ENCODE results near the gene ATP8B4. TPM values are rescaled to one million over a fixed set of nuclear protein-coding genes. Genes with fewer than 3 reads are reported as not detected.

ATP8B4 gene
- total RNA-seq, 4 donors from 2014 or later = 2.7 to 6.3 (median 3.7) TPM

GRCh38 chr15:49987896-49988295, 131.1 kb downstream of the ATP8B4 start:
- WGBS = 82% methylated on average over 3 of the region's 3 CpGs
- H3K36me3 ChIP-seq = no peaks in the 10 kb centered on the region
- no peak overlapping the region for H3K4me3 ChIP-seq
- H3K27ac ChIP-seq (replicated peaks in 1 of 4) = peak overlapping the region in 3 of 4 donors; percentile 8 to 54 (median 13)
- intact Hi-C loops (cut with DNase I) = no loop called here
- TF ChIP-seq EP300 (IDR thresholded peaks at IDR 0.05) = no peak
- TF ChIP-seq CTCF (IDR thresholded peaks at IDR 0.05) = no peak
- no peak for TF ChIP-seq POLR2A (IDR thresholded peaks at IDR 0.05; ENCODE audit: low read depth)
- no peak for TF ChIP-seq POLR2AphosphoS5 (IDR thresholded peaks at IDR 0.05)
- peaks cover 24 to 63% (median 52%) of the 10 kb centered on the region in 4 donors for H3K4me1 ChIP-seq
- DNase-seq (ENCODE audit: extremely low spot score) = no peak
- H3K27me3 ChIP-seq = no peaks in the 10 kb centered on the region
- H3K9me3 ChIP-seq = no peaks in the 10 kb centered on the region

GRCh38 chr15:49987198-49987785, 131.7 kb downstream of the ATP8B4 start:
- Histone ChIP-seq H3K4me1 (peaks cover 24 to 60% (median 52%) of the 10 kb centered on the region in 4 donors), H3K27me3 (no peaks in the 10 kb centered on the region), H3K27ac (replicated peaks in 1 of 4) (peak overlapping the region in 3 of 4 donors; percentile 8 to 54 (median 13)), H3K36me3 (no peaks in the 10 kb centered on the region), H3K4me3 (no peak overlapping the region), H3K9me3 (no peaks in the 10 kb centered on the region)
- DNase-seq (ENCODE audit: extremely low spot score) = no peak
- WGBS = 40% methylated on average over 3 of the region's 3 CpGs
- intact Hi-C loops (cut with DNase I) = no loop called here
- TF ChIP-seq POLR2A (IDR thresholded peaks at IDR 0.05; ENCODE audit: low read depth) (no peak), POLR2AphosphoS5 (IDR thresholded peaks at IDR 0.05) (peak; percentile 22 to 54)

GRCh38 chr15:49986326-49986725, 132.7 kb downstream of the ATP8B4 start:
- Histone ChIP-seq H3K9me3 (no peaks in the 10 kb centered on the region), H3K4me1 (peaks cover 24 to 52% (median 46%) of the 10 kb centered on the region in 4 donors), H3K4me3 (no peak overlapping the region), H3K27me3 (no peaks in the 10 kb centered on the region), H3K36me3 (no peaks in the 10 kb centered on the region), H3K27ac (replicated peaks in 1 of 4) (no peak overlapping the region)
- no peak for TF ChIP-seq POLR2A (IDR thresholded peaks at IDR 0.05; ENCODE audit: low read depth)
- TF ChIP-seq EP300 (IDR thresholded peaks at IDR 0.05) = no peak
- no peak for TF ChIP-seq POLR2AphosphoS5 (IDR thresholded peaks at IDR 0.05)
- TF ChIP-seq CTCF (IDR thresholded peaks at IDR 0.05) = no peak
- intact Hi-C loops (cut with DNase I) = no loop called here
- no peak for DNase-seq (ENCODE audit: extremely low spot score)
- 50% methylated on average over 3 of the region's 3 CpGs for WGBS

GRCh38 chr15:49985463-49985862, 133.6 kb downstream of the ATP8B4 start:
- Histone ChIP-seq H3K9me3 (no peaks in the 10 kb centered on the region), H3K27ac (replicated peaks in 1 of 4) (no peak overlapping the region), H3K4me1 (peaks cover 24 to 44% (median 38%) of the 10 kb centered on the region in 4 donors), H3K27me3 (no peaks in the 10 kb centered on the region), H3K36me3 (no peaks in the 10 kb centered on the region), H3K4me3 (no peak overlapping the region)
- intact Hi-C loops (cut with DNase I) = no loop called here
- DNase-seq (ENCODE audit: extremely low spot score) = no peak
- TF ChIP-seq POLR2A (IDR thresholded peaks at IDR 0.05; ENCODE audit: low read depth) = no peak
- WGBS = 76% methylated on average over 4 of the region's 4 CpGs

- intact Hi-C loops (cut with DNase I) = no loop called here
- Histone ChIP-seq H3K36me3 (no peaks in the 10 kb centered on the region), H3K27ac (replicated peaks in 1 of 4) (no peak overlapping the region), H3K27me3 (no peaks in the 10 kb centered on the region), H3K4me1 (peaks cover 18 to 34% (median 28%) of the 10 kb centered on the region in 4 donors), H3K9me3 (no peaks in the 10 kb centered on the region), H3K4me3 (no peak overlapping the region)
- no peak for DNase-seq (ENCODE audit: extremely low spot score)
- no peak for TF ChIP-seq CTCF (IDR thresholded peaks at IDR 0.05)
- TF ChIP-seq EP300 (IDR thresholded peaks at IDR 0.05) = no peak
- 91% methylated on average over 2 of the region's 2 CpGs for WGBS
These were observed 134.6 kb downstream of the ATP8B4 start for GRCh38 chr15:49984436-49984835.

- H3K27me3 ChIP-seq = no peaks in the 10 kb centered on the region
- H3K4me3 ChIP-seq = no peak overlapping the region
- H3K27ac ChIP-seq (replicated peaks in 1 of 4) = no peak overlapping the region
- DNase-seq (ENCODE audit: extremely low spot score) = no peak
- intact Hi-C loops (cut with DNase I) = no loop called here
- whole genome bisulfite sequencing = 76% methylated on average over 3 of the region's 3 CpGs
- no peaks in the 10 kb centered on the region for H3K9me3 ChIP-seq
- TF ChIP-seq POLR2A (IDR thresholded peaks at IDR 0.05; ENCODE audit: low read depth) = no peak
- no peak for TF ChIP-seq POLR2AphosphoS5 (IDR thresholded peaks at IDR 0.05)
- no peak for TF ChIP-seq EP300 (IDR thresholded peaks at IDR 0.05)
- TF ChIP-seq CTCF (IDR thresholded peaks at IDR 0.05) = no peak
- no peaks in the 10 kb centered on the region for H3K36me3 ChIP-seq
- peaks cover 8 to 15% (median 13%) of the 10 kb centered on the region in 4 donors for H3K4me1 ChIP-seq
These were observed 136.4 kb downstream of the ATP8B4 start for GRCh38 chr15:49982584-49982983.

Measured in esophagus muscularis mucosa (tissue), 4 donors.